Spleen (tissue), 11 donors: Measurements from ENCODE around the gene PKIB. TPM values are rescaled to one million over a fixed set of nuclear protein-coding genes. Genes with fewer than 3 reads are reported as not detected.

Experiments
- DNase-seq: peaks from one replicate; pipeline ENCODE4 v3.0.0-alpha.2; 2020
- H3K27ac ChIP-seq, 8 donors: fragments of 200-600 bp; sonication (generic) in 7 of 8; 1 replicate in 4 of 8; 2 replicates in 4 of 8; pipeline versions ENCODE4 v1.5.0 to v1.8.0; 2016 to 2021; ENCODE audit warnings: inconsistent platforms in 4 of 8, mild to moderate bottlenecking in 4 of 8, moderate library complexity in 1 of 8
- H3K27me3 ChIP-seq, 7 donors: fragments of 200-600 bp; sonication (generic) in 6 of 7; replicated peaks in 1 of 7; 1 replicate in 4 of 7; 2 replicates in 3 of 7; pipeline versions ENCODE4 v1.5.0 to v1.8.0; 2016 to 2021; ENCODE audit warnings: inconsistent platforms in 3 of 7, mild to moderate bottlenecking in 1 of 7
- H3K36me3 ChIP-seq, 6 donors: fragments of 200-600 bp; sonication (generic) in 5 of 6; 1 replicate in 4 of 6; 2 replicates in 2 of 6; pipeline versions ENCODE4 v1.5.0 to v1.8.0; 2016 to 2021; ENCODE audit warnings: inconsistent platforms in 2 of 6
- H3K4me1 ChIP-seq, 6 donors: fragments of 200-600 bp; sonication (generic) in 5 of 6; 1 replicate in 3 of 6; 2 replicates in 3 of 6; pipeline versions ENCODE4 v1.5.0 to v1.8.0; 2016 to 2021; ENCODE audit warnings: inconsistent platforms in 3 of 6
- H3K4me3 ChIP-seq, 8 donors: fragments of 200-600 bp; sonication (generic) in 7 of 8; 1 replicate in 4 of 8; 2 replicates in 4 of 8; pipeline versions ENCODE4 v1.5.0 to v1.8.0; 2016 to 2021; ENCODE audit warnings: inconsistent platforms in 4 of 8, mild to moderate bottlenecking in 4 of 8, moderate library complexity in 2 of 8
- H3K9me3 ChIP-seq, 8 donors: fragments of 200-600 bp; sonication (generic) in 7 of 8; 1 replicate in 4 of 8; 2 replicates in 4 of 8; pipeline versions ENCODE4 v1.5.0 to v1.8.0; 2016 to 2021; ENCODE audit warnings: inconsistent platforms in 4 of 8
- CTCF ChIP-seq, 11 experiments: fragments of 200-600 bp in 7 of 11; fragments of 450-650 bp in 4 of 11; sonication (generic) in 4 of 11; IDR thresholded peaks in 8 of 11; conservative IDR thresholded peaks in 3 of 11; 1 replicate in 7 of 11; 2 replicates in 4 of 11; pipeline versions ENCODE4 v1.4.0 to v1.8.0; 2016 to 2021; ENCODE audit warnings: antibody characterized with exemption in 11 of 11, inconsistent platforms in 4 of 11, mild to moderate bottlenecking in 1 of 11
- POLR2A ChIP-seq, 3 donors: fragments of 450-650 bp; IDR thresholded peaks; one replicate each; pipeline ENCODE4 v1.5.1; 2017; ENCODE audit warnings: antibody characterized with exemption in 3 of 3, mild to moderate bottlenecking in 1 of 3
- POLR2AphosphoS5 ChIP-seq, 3 donors: sonication (generic); formaldehyde crosslinking; IDR thresholded peaks; one replicate each; pipeline ENCODE4 v1.5.1; 2017; ENCODE audit warnings: antibody characterized with exemption in 3 of 3
- WGBS, 5 donors: extraction: QIAGEN DNeasy Blood & Tissue Kit in 3 of 5; methylation state at CpG; one replicate each; pipeline versions ENCODE4 v1.1.5 to v1.1.7; 2013 to 2018; 5-methylcytosine and 5-hydroxymethylcytosine counted together
- intact Hi-C: fragments of 100-400 bp; cut with DNase I; formaldehyde crosslinking; loops from one replicate; pipeline ENCODE4 v1.15.0; 2023; ENCODE audit warnings: low total_unique reads
- polyA plus RNA-seq, 3 donors: library from polyadenylated mRNA; stranded (reverse); fragments of 200-250 nt; gene quantifications; one replicate each; pipeline ENCODE4 v1.2.1, GENCODE V29; 2013
- total RNA-seq, 7 donors: library from RNA; depleted of rRNA in 3 of 7; stranded (reverse); fragments of >200 nt in 3 of 7; fragmentation: NEBNext Ultra II Directional in 4 of 7; extraction: Animal tissue kit (Norgen Biotek cat#: 25700) in 4 of 7; gene quantifications; one replicate each; pipeline versions ENCODE4 v1.1.0 to v1.2.1, GENCODE V29; 2016 to 2021
- donor health status: healthy with polysubstance abuse.
- donor health status: DM: no; HTN: no; CAD: no; lungs with moderate emphysema.
- donor health status: DM: no; HTN: no; CAD: no.
- donor health status: Bipolar disorder and iron deficiency.
- donor health status: healthy.
- donor health status: DM: no; HTN: no; CAD: no.
- donor health status: DM: yes; HTN: yes; CAD: no.

The PKIB gene
- total and polyA plus RNA-seq, 10 donors, result 0.85 to 3.0 (median 1.4) TPM; not detected in 2

GRCh38 chr6:122753000-122753687 is 142.9 kb downstream of the PKIB start:
- intact Hi-C loops, result no loop called here
- Histone ChIP-seq H3K27me3 (no peaks in the 10 kb centered on the region), H3K9me3 (no peaks in the 10 kb centered on the region), H3K4me3 (peak overlapping the region in 2 of 8 donors; percentile 9 to 42), H3K27ac (peak overlapping the region in 4 of 8 donors; percentile 41 to 62 (median 58)), H3K4me1 (peaks cover 0 to 42% (median 17%) of the 10 kb centered on the region in 6 donors), H3K36me3 (no peaks in the 10 kb centered on the region)
- DNase-seq, result no peak
- TF ChIP-seq CTCF (IDR thresholded peaks at IDR 0.05 in 8 of 11, conservative IDR thresholded peaks at IDR 0.05 in 3 of 11) (no peak), POLR2AphosphoS5 (IDR thresholded peaks at IDR 0.05) (no peak), POLR2A (IDR thresholded peaks at IDR 0.05) (no peak)
- 75 to 91% (median 87%) methylated on average over 10 of the region's 10 CpGs for WGBS, 5 donors

DNA sequence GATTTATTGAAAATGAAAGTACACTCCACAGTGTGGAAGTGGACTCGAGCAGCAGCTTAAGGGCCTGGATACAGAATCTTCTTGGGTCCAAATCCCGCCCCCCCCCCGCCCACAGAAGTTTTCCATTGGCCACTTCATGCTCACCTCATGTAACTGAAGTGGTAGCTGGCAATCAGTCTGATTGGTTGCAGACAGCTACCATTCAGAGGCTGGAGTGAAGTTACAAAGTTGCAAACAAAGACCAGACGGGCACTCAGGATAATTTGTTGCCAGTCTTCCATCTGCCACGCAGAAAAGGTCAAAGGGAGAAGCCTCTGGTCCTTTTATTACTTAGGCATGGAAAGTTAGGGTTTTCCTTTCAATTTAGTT is 143.5 kb downstream of the PKIB start:
- intact Hi-C loops, result no loop called here
- H3K9me3 ChIP-seq, result no peaks in the 10 kb centered on the region
- peak overlapping the region in 4 of 8 donors; percentile 41 to 62 (median 58) for H3K27ac ChIP-seq
- WGBS, 5 donors, result 62 to 75% (median 69%) methylated on average over 4 to 5 of the region's 5 CpGs
- TF ChIP-seq POLR2AphosphoS5 (IDR thresholded peaks at IDR 0.05) (no peak), POLR2A (IDR thresholded peaks at IDR 0.05) (no peak), CTCF (IDR thresholded peaks at IDR 0.05 in 8 of 11, conservative IDR thresholded peaks at IDR 0.05 in 3 of 11) (no peak)
- peak overlapping the region in 2 of 8 donors; percentile 9 to 42 for H3K4me3 ChIP-seq
- peaks cover 0 to 42% (median 17%) of the 10 kb centered on the region in 6 donors for H3K4me1 ChIP-seq
- H3K27me3 ChIP-seq, result no peaks in the 10 kb centered on the region
- no peaks in the 10 kb centered on the region for H3K36me3 ChIP-seq
- no peak for DNase-seq

- no peak for TF ChIP-seq CTCF (IDR thresholded peaks at IDR 0.05 in 8 of 11, conservative IDR thresholded peaks at IDR 0.05 in 3 of 11)
- no peak for TF ChIP-seq POLR2A (IDR thresholded peaks at IDR 0.05)
- no peak for TF ChIP-seq POLR2AphosphoS5 (IDR thresholded peaks at IDR 0.05)
- H3K27ac ChIP-seq, result peak overlapping the region in 4 of 8 donors; percentile 41 to 62 (median 58)
- whole genome bisulfite sequencing, 5 donors, result 59 to 79% (median 68%) methylated on average over 5 of the region's 5 CpGs
These were observed 144.1 kb downstream of the PKIB start for GRCh38 chr6:122754191-122754731.

DNA sequence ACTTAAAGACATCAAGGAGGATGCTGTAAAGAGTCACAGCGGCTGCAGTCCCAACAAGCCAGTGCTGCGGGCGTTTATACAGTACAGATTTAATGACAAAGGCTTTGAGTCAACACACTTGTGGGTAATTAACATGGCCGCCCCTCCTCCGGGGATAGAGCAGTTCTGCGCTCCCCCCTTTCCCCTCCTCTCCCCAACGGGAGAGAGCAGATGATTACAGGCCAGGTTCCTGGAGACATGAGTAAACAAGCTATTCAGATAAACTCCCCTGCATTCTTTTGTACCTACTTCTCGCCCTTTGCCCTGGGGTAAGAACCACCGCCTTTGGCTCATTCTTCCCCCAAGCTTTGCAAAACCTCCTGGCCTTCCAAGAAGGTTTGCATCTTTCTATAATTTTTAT is 145.7 kb downstream of the PKIB start:
- DNase-seq, result no peak
- Histone ChIP-seq H3K4me1 (peaks cover 0 to 35% (median 16%) of the 10 kb centered on the region in 6 donors), H3K4me3 (no peak overlapping the region), H3K27me3 (no peaks in the 10 kb centered on the region), H3K9me3 (no peaks in the 10 kb centered on the region), H3K36me3 (no peaks in the 10 kb centered on the region), H3K27ac (no peak overlapping the region)
- intact Hi-C loops, result no loop called here
- TF ChIP-seq POLR2A (IDR thresholded peaks at IDR 0.05) (no peak), POLR2AphosphoS5 (IDR thresholded peaks at IDR 0.05) (no peak), CTCF (IDR thresholded peaks at IDR 0.05 in 8 of 11, conservative IDR thresholded peaks at IDR 0.05 in 3 of 11) (no peak)
- 76 to 89% (median 86%) methylated on average over 9 of the region's 9 CpGs for WGBS, 5 donors

More at GRCh38 chr6:122754191-122754731, 144.1 kb downstream of the PKIB start:
- no peaks in the 10 kb centered on the region for H3K27me3 ChIP-seq
- H3K36me3 ChIP-seq, result no peaks in the 10 kb centered on the region
- H3K9me3 ChIP-seq, result no peaks in the 10 kb centered on the region
- DNase-seq, result no peak
- intact Hi-C loops, result no loop called here
- H3K4me1 ChIP-seq, result peaks cover 0 to 42% (median 17%) of the 10 kb centered on the region in 6 donors
- no peak overlapping the region for H3K4me3 ChIP-seq
